Chondrocyte (in vitro differentiated cells): ENCODE data around the gene IFI30. TPM values are rescaled to one million over a fixed set of nuclear protein-coding genes. Genes with fewer than 3 reads are reported as not detected.

ENCODE experiments used
- DNase-seq: peaks from one replicate; pipeline ENCODE4 v3.0.0; 2021; ENCODE audit warnings: mixed read lengths, low spot score
- H3K27ac Mint-ChIP-seq: one replicate; pipeline ENCODE4 v1.8.0; 2021; ENCODE audit warnings: mild to moderate bottlenecking, moderate library complexity, mixed read lengths; ENCODE audit not compliant: unreplicated experiment
- H3K27me3 Mint-ChIP-seq: 2 replicates; pipeline ENCODE4 v1.8.0; 2021; ENCODE audit warnings: low read depth, mixed read lengths
- H3K36me3 Mint-ChIP-seq: 2 replicates; pipeline ENCODE4 v1.8.0; 2021; ENCODE audit warnings: low read depth, mixed read lengths
- H3K4me1 Mint-ChIP-seq: 2 replicates; pipeline ENCODE4 v1.8.0; 2021; ENCODE audit warnings: low read depth, mild to moderate bottlenecking, mixed read lengths
- H3K4me3 Mint-ChIP-seq: one replicate; pipeline ENCODE4 v1.8.0; 2021; ENCODE audit warnings: mild to moderate bottlenecking, moderate library complexity, mixed read lengths; ENCODE audit not compliant: unreplicated experiment
- H3K9me3 Mint-ChIP-seq: 2 replicates; pipeline ENCODE4 v1.8.0; 2021; ENCODE audit warnings: low read depth, mixed read lengths
- total RNA-seq: library from RNA; stranded (reverse); gene quantifications from 3 replicates; pipeline ENCODE4 v1.2.1, GENCODE V29; 2021
- TF ChIP-seq, protein P1 (sequence below): fragments of 200-600 bp; sonication (generic); IDR thresholded peaks from 2 replicates; pipeline ENCODE4 v1.5.0; 2021; ENCODE audit warnings: antibody characterized with exemption, mild to moderate bottlenecking, moderate library complexity

The IFI30 gene
- total RNA-seq, 1 donor from 2014 or later, result 2.1 TPM

DNA sequence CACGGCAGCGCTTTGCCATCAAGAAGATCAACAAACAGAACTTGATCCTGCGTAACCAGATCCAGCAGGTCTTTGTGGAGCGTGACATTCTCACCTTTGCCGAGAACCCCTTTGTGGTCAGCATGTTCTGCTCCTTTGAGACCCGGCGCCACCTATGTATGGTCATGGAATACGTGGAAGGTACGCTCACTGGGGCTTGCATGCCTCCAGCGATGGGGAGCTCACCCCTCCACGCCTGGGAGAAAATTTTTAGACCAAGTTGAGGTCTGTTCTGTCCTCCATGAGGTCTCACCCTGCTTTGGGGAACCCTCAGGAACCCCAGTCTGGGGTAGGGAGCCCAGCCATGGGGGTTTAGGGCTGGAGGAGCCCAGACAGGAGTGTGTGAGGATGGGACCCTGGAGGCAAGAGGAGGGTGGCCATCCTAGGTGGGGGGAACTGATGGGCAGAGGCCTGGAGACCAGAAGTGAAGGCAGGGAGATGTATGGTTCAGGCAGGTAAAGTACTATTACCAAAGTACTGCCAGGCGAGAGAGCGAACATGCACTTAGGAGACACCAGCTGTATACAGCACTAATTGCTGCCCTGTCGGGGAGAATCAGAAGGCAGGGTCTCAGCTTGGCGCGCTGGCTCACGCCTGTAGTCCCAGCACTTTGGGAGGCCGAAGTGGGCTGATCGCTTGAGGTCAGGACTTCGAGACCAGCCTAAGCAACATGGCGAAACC lies 42.9 kb upstream of the IFI30 start:
- H3K4me3 Mint-ChIP-seq, result no peak overlapping the region
- TF ChIP-seq, protein P1, sequence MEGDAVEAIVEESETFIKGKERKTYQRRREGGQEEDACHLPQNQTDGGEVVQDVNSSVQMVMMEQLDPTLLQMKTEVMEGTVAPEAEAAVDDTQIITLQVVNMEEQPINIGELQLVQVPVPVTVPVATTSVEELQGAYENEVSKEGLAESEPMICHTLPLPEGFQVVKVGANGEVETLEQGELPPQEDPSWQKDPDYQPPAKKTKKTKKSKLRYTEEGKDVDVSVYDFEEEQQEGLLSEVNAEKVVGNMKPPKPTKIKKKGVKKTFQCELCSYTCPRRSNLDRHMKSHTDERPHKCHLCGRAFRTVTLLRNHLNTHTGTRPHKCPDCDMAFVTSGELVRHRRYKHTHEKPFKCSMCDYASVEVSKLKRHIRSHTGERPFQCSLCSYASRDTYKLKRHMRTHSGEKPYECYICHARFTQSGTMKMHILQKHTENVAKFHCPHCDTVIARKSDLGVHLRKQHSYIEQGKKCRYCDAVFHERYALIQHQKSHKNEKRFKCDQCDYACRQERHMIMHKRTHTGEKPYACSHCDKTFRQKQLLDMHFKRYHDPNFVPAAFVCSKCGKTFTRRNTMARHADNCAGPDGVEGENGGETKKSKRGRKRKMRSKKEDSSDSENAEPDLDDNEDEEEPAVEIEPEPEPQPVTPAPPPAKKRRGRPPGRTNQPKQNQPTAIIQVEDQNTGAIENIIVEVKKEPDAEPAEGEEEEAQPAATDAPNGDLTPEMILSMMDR, result no peak
- no peak for DNase-seq
- H3K36me3 Mint-ChIP-seq, result peaks cover 15% of the 10 kb centered on the region
- no peaks in the 10 kb centered on the region for H3K9me3 Mint-ChIP-seq
- H3K27ac Mint-ChIP-seq, result no peak overlapping the region
- H3K27me3 Mint-ChIP-seq, result no peaks in the 10 kb centered on the region
- H3K4me1 Mint-ChIP-seq, result no peaks in the 10 kb centered on the region

DNA sequence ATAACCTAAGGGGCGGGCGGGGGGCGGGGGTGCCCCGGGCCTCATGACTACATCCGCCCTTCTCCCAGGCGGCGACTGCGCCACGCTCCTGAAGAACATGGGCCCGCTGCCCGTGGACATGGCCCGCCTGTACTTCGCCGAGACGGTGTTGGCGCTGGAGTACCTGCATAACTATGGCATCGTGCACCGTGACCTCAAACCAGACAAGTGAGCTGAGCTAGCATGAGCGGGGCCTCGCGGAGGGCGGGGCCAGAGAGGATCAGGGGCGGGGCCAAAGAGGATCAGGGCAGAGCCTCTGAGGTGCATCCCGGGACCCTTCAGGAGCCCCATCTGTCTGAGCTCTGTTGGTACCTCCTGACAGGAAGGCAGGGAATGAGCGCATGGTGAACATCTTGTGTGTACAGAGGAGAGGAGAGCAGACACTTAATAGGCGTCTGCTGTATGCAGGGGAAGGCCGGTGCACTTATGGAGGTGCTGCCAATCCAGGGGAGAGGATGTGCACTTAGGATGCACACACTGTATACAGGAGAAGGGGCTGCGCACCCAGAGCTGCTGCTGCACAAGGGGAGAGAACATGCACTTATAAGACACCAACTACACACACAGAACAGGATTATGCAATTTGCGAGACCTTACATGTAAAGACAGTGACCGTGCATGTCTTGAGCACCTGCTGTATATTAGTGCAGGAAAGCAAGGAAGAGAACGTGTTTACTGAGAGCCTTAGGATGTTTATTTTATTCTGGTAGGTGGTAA lies 41.6 kb upstream of the IFI30 start:
- Mint-ChIP-seq H3K4me3 (no peak overlapping the region), H3K4me1 (no peaks in the 10 kb centered on the region), H3K9me3 (no peaks in the 10 kb centered on the region), H3K36me3 (peaks cover 14% of the 10 kb centered on the region), H3K27me3 (no peaks in the 10 kb centered on the region), H3K27ac (no peak overlapping the region)
- TF ChIP-seq, protein P1, result no peak
- DNase-seq, result no peak

DNA sequence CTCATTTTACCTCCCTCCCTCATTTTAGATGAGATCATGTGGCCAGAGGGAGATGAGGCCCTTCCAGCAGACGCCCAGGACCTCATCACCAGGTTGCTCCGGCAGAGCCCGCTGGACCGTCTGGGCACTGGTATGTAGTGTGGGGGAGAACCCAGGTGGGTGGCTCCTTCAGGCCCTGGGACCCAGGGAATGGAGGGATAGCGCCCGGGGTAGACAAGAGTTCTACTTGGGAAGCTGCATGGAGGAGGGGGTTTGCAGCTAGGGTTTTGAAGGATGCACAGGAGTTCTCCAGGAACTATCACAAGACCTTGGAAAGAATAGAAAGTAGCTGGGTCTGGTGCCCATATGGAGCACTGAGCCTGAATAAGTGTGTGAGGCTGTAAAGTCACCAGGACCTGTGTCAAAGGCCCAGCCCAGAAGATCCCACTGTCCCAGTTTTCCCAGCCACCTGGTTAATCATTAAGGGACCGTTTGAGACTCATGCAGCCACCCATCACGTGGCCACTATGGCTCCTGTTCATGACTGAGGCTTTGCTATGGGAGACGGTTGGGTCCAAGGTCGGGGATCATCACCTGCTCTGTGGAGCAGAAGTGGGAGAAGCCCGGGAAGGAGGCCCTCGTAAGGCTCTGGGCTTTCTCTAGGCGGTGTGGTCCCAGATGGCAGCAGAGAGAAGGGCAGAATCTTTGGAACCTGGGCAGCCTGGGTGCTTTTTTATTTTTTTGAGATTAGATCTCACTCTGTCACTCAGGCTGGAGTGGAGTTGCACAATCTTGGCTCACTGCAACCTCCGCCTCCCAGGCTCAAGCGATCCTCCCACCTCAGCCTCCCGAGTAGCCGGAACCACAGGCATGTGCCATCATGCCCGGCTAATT lies 37.7 kb upstream of the IFI30 start:
- H3K27me3 Mint-ChIP-seq, result no peaks in the 10 kb centered on the region
- no peaks in the 10 kb centered on the region for H3K9me3 Mint-ChIP-seq
- no peak overlapping the region for H3K27ac Mint-ChIP-seq
- H3K4me1 Mint-ChIP-seq, result no peaks in the 10 kb centered on the region
- TF ChIP-seq, protein P1, result no peak
- H3K4me3 Mint-ChIP-seq, result no peak overlapping the region
- no peak for DNase-seq
- H3K36me3 Mint-ChIP-seq, result peaks cover 16% of the 10 kb centered on the region

DNA sequence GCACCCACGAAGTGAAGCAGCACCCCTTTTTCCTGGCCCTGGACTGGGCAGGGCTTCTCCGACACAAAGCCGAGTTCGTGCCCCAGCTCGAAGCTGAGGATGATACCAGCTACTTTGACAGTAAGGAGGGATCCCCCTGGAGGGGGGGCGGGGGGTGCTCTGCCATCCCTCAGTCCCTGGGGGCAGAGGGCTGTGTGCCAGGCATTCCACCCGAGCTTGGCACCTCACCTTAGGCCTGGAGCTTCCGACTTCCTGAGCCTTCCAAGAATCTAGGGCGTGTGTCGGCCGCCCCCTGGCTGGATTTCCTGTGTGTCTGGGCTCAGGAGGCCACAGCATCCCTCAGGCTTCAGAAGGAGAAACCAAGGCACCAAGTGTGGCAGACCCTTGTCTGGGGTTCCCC lies 36.4 kb upstream of the IFI30 start:
- Mint-ChIP-seq H3K4me3 (no peak overlapping the region), H3K27ac (no peak overlapping the region), H3K4me1 (no peaks in the 10 kb centered on the region), H3K9me3 (no peaks in the 10 kb centered on the region), H3K27me3 (no peaks in the 10 kb centered on the region), H3K36me3 (peaks cover 17% of the 10 kb centered on the region)
- TF ChIP-seq, protein P1, result no peak
- DNase-seq, result no peak
